Rectal smooth muscle tissue (tissue), 1 donor: ENCODE results near the gene STK38L.

Source experiments
- H3K27ac ChIP-seq: one replicate; pipeline ENCODE4 v1.7.0; 2013; ENCODE audit warnings: low read depth, low read length, inconsistent platforms
- H3K27me3 ChIP-seq: one replicate; pipeline ENCODE4 v1.7.0; 2013; ENCODE audit warnings: low read length; ENCODE audit not compliant: control insufficient read depth, insufficient read depth
- H3K36me3 ChIP-seq: one replicate; pipeline ENCODE4 v1.7.0; 2013; ENCODE audit warnings: low read length; ENCODE audit not compliant: control insufficient read depth, insufficient read depth
- H3K4me1 ChIP-seq: one replicate; pipeline ENCODE4 v1.7.0; 2013; ENCODE audit warnings: low read length; ENCODE audit not compliant: control insufficient read depth, insufficient read depth
- H3K4me3 ChIP-seq: one replicate; pipeline ENCODE4 v1.7.0; 2013; ENCODE audit warnings: low read length
- H3K9ac ChIP-seq: one replicate; pipeline ENCODE4 v1.7.0; 2013; ENCODE audit warnings: low read length

The STK38L gene

DNA sequence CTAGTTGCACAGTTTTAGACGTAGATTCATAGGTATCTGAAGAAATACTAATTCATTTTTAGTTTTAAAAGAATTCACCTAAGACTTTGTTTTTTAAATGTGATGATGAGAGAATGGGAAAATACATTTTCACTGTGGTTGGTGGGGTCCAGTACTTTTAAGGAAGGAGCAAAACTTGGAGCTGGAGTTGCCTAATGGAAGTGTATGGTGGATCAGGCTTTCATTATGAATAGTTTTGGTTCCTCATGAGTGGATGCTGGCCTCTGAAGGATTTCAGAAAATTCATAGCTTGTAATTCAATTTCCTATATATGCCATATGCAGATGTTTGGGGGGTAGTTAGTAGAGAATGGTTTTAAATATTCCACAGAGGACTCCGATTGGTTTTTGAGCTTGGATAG lies 27.1 kb downstream of the STK38L start:
- no peaks in the 10 kb centered on the region for H3K36me3 ChIP-seq
- no peaks in the 10 kb centered on the region for H3K27me3 ChIP-seq
- H3K9ac ChIP-seq = no peak overlapping the region
- H3K27ac ChIP-seq = no peak overlapping the region
- no peak overlapping the region for H3K4me3 ChIP-seq
- H3K4me1 ChIP-seq = peaks cover 20% of the 10 kb centered on the region

DNA sequence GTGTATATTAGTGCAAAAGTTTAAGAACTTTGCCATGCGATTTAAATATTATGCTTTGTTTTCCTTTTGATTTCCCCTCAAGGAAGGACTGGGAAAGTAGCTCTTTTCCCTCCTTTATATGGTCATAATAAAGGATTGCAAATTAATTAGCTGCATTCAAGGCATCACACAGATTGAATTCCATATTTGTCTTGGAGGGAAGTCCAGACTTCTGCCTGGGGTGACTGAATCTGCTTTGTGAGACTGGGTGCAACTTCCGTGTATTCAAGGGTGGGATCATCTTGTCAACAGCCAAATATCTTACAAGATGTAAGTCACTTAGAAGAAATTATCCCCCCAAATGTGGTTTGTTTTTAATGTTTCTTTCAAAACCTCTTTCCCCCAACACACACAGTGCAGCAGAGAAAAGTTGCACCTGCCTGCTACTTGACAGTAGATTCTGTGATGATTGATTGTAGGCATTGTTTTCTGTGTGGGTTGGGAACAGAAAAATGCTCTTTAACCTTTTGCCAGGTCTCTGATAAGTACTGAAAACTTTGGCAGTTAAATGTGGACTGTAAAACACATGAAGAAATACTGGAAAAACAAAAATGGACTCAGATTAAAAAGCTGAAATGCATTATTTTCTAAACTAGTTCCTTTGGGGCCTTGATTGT lies 28.4 kb downstream of the STK38L start:
- Histone ChIP-seq H3K4me1 (peaks cover 23% of the 10 kb centered on the region), H3K9ac (no peak overlapping the region), H3K27ac (peak overlapping the region; percentile 19), H3K4me3 (peak overlapping the region; percentile 6), H3K36me3 (no peaks in the 10 kb centered on the region), H3K27me3 (no peaks in the 10 kb centered on the region)

DNA sequence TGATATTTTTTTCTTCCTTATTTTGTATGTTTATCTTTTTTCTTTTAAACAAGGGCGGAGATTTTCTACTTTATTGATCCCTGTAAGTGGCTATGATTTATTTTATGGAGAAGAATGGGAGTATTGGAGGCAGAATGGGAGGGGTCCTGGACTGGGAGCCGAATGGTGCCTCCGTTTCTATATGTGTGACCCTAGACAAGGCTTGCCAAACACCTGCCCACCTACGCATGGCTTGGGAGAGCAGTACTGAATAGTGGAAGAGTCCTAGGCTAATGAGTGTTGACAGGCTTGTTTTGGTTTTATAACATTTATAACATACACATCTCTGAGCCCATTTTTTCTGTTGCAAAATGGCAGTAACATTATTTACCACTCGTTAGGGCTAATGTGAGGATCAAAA lies 29.0 kb downstream of the STK38L start:
- peaks cover 27% of the 10 kb centered on the region for H3K4me1 ChIP-seq
- no peaks in the 10 kb centered on the region for H3K27me3 ChIP-seq
- no peaks in the 10 kb centered on the region for H3K36me3 ChIP-seq
- no peak overlapping the region for H3K9ac ChIP-seq
- peak overlapping the region; percentile 54 for H3K27ac ChIP-seq
- no peak overlapping the region for H3K4me3 ChIP-seq

DNA sequence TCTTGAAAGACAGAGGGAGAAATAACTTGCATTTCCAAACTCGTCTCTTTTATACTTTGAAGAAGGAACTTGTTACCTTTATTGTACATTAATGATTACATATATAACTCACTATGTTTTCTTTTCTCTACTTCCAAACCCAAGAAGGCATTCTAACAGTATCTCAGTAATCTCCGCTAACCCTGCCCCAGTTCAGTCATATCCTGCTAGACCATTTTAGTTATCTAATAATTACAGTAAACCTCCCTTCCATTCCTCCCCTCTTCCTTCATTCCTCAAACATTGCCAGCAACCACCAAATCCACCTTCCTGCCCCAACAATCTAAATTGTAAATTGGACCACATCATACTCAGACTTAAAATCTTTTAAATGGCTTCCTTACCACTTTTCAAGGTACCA lies 30.6 kb downstream of the STK38L start:
- no peaks in the 10 kb centered on the region for H3K36me3 ChIP-seq
- peak overlapping the region; percentile 19 for H3K27ac ChIP-seq
- H3K27me3 ChIP-seq = no peaks in the 10 kb centered on the region
- H3K9ac ChIP-seq = no peak overlapping the region
- H3K4me1 ChIP-seq = peaks cover 31% of the 10 kb centered on the region
- no peak overlapping the region for H3K4me3 ChIP-seq

DNA sequence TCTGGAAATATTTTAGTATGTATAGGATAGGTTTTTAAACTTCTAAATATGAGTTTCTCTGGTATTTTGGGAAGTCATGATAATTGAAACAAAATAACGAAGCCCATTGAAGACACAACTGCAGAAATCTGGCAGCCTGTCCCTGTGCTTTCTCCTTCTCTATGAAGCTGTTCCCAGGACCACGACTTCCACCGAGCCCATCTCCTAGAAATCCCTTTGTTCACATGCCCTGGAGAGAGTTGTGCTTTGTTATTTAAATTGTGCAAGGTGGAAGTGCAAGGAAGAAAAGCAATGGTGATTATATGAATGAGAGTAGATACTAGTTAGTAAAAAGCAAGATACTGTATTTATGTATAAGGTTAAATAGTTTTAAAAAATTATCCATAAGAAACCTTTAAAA lies 32.2 kb downstream of the STK38L start:
- H3K4me1 ChIP-seq = peaks cover 31% of the 10 kb centered on the region
- no peak overlapping the region for H3K9ac ChIP-seq
- H3K27ac ChIP-seq = no peak overlapping the region
- no peaks in the 10 kb centered on the region for H3K36me3 ChIP-seq
- no peak overlapping the region for H3K4me3 ChIP-seq
- no peaks in the 10 kb centered on the region for H3K27me3 ChIP-seq

DNA sequence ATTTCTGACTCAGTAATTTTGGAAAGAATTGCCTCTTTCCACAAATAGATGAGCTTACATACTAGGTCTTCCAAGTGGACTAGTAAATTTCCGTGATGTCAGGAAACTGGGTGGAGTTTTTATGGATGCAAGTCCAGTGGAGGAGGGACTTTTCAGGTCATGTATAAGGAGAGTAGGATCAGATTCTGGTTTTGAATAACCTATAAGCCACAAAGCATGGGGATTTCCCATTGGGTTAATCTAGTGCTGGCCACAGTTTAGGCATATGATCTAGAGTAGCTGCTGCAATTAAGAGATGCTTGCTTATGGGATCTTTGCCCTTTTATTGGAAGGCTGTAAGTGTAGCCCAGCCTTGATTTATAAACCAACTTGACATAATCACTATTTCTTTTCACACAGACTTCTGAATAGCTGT lies 33.8 kb downstream of the STK38L start:
- Histone ChIP-seq H3K27me3 (no peaks in the 10 kb centered on the region), H3K27ac (peak overlapping the region; percentile 67), H3K4me1 (peaks cover 25% of the 10 kb centered on the region), H3K4me3 (no peak overlapping the region), H3K9ac (no peak overlapping the region), H3K36me3 (no peaks in the 10 kb centered on the region)

DNA sequence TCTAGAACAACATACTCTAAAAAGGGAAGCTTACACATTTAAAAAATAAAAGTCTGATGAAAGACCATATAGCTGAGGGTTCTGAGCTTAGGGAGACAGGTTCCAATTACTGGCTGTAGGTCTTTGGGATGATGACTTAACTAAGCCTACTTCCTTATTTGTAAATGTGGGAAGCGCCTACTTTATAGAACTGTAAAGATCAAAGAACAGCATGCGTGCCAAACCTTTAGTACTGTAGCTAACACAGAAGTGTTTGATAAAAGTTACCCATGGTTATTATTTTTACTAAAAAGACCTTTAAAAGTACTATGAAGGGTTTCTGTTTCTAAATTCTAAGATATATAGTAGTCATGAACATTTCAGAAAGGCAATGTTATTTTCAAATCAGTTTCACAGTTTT lies 35.7 kb downstream of the STK38L start:
- Histone ChIP-seq H3K27ac (peak overlapping the region; percentile 54), H3K9ac (no peak overlapping the region), H3K27me3 (no peaks in the 10 kb centered on the region), H3K4me1 (peaks cover 20% of the 10 kb centered on the region), H3K4me3 (no peak overlapping the region), H3K36me3 (no peaks in the 10 kb centered on the region)

DNA sequence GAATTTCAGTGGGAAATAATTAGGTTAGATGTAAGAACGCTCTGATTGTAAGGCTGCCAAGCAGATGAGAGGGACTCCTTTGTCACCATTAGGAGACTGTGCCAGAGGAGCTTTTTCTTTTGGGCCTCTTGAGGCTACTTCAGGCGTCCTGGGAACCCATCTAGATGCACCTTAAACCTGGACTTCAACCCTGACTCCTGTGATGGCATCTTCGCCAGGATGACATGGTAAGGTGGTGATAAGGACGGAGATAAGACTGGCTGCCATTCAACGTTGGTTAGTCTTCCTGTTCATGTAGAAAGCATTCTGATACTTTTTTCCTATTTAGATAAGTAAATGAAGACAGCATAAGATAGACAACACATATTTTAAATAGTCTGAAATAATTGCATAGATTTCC lies 36.3 kb downstream of the STK38L start:
- Histone ChIP-seq H3K27ac (peak overlapping the region; percentile 54), H3K9ac (no peak overlapping the region), H3K27me3 (no peaks in the 10 kb centered on the region), H3K4me3 (no peak overlapping the region), H3K36me3 (no peaks in the 10 kb centered on the region), H3K4me1 (peaks cover 19% of the 10 kb centered on the region)

DNA sequence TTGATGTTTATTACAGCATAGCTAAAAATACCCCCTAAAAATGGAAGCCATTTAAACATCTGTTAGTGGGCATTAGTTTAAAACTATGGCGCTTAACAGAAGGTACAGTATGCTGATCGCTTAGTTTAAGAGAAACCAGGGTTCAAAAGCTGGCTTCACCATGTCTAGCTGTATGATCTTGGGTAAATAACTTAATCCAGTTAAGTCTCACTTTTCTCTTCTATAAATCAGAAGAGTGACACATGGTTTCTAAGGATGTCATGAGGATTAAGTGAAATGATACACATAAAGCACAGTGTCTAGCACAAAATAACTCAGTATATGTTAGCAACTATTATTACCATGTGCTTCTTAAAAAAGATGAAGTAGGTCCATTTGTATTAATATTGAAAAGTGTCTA lies 38.7 kb downstream of the STK38L start:
- Histone ChIP-seq H3K4me1 (peaks cover 14% of the 10 kb centered on the region), H3K4me3 (no peak overlapping the region), H3K9ac (no peak overlapping the region), H3K27me3 (no peaks in the 10 kb centered on the region), H3K27ac (no peak overlapping the region), H3K36me3 (no peaks in the 10 kb centered on the region)

DNA sequence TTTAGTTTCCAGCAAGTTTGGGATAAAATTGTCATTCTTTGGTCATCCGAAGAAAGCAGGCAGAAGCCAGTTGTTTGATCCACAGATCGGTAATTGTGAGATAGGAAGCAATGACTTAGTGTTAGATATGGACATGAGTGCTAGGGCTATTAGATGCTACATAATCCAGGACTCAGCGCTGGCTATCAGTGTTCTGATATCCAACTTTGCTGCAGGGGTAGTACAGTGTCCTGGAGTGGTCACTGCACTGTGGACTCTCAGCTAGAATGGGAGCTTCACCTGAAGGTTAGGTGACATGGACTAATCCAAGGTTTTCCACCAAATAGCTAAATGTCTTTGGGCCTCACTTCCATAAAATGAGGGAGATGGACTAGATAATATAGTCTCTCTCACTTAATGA lies 39.9 kb downstream of the STK38L start:
- no peaks in the 10 kb centered on the region for H3K36me3 ChIP-seq
- H3K27ac ChIP-seq = no peak overlapping the region
- no peaks in the 10 kb centered on the region for H3K27me3 ChIP-seq
- no peak overlapping the region for H3K9ac ChIP-seq
- H3K4me3 ChIP-seq = no peak overlapping the region
- peaks cover 6% of the 10 kb centered on the region for H3K4me1 ChIP-seq

DNA sequence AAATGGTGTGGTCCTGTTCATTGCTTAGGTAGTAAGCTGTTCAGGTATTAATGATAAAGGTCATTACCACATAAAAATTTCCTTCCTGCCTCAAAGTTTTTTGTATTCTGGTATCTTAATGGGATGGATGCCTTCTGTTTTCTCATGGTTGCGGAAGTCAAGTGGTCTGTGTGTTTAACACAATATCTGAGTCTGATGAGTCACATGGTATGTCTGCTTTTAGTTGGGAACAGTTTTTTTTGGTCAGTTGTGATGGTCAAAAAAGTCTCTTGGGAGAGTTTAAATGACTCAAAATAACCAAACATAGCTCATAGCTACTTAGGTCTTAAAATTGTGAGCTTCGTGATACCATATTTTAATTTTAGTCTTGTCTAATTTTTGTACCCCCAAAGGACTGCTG lies 40.7 kb downstream of the STK38L start:
- H3K4me1 ChIP-seq = peaks cover 10% of the 10 kb centered on the region
- no peaks in the 10 kb centered on the region for H3K27me3 ChIP-seq
- H3K9ac ChIP-seq = no peak overlapping the region
- H3K27ac ChIP-seq = no peak overlapping the region
- H3K4me3 ChIP-seq = no peak overlapping the region
- H3K36me3 ChIP-seq = no peaks in the 10 kb centered on the region

DNA sequence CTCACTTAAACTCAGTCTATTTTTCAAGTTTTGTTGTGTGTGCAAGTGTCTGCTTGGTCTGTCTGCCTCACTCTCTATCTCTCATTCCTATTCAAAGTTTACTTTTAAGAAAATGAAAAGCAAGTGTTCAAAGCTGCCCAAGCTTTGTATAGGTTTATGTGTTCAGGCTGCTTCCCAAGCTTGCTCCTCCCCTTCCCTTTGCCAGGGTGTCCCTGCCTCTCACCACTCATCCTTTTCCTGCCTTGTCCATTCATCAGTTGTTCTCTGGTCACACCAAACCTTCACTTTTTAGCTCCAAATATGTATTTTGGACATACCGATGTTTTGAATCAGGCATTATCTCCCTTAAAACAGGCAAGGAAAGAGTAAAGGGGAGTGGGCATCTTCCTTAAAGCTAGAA lies 41.3 kb downstream of the STK38L start:
- H3K36me3 ChIP-seq = no peaks in the 10 kb centered on the region
- no peak overlapping the region for H3K9ac ChIP-seq
- no peak overlapping the region for H3K4me3 ChIP-seq
- H3K27me3 ChIP-seq = no peaks in the 10 kb centered on the region
- no peak overlapping the region for H3K27ac ChIP-seq
- peaks cover 17% of the 10 kb centered on the region for H3K4me1 ChIP-seq

DNA sequence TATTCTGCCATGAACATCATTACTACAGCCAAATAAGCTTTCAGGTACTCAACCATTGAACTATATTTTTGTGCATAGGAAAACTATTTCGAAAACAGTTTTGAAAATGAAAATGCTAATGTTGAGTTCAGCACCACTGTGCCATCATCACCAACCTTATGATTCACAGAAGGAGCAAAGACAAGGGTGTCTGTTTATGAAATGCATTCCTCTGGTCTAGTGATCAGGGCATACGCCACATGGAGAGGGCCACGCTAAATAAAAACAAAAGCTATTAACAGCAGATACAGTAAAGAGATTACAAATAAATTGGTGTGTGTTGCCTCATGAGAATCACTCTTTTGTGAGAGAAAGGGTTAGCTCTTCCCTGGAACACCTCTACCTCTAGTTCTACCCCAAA lies 45.3 kb downstream of the STK38L start:
- Histone ChIP-seq H3K4me3 (peak overlapping the region; percentile 37), H3K27me3 (no peaks in the 10 kb centered on the region), H3K36me3 (no peaks in the 10 kb centered on the region), H3K9ac (no peak overlapping the region), H3K4me1 (peaks cover 26% of the 10 kb centered on the region), H3K27ac (no peak overlapping the region)
